ENCODE measurements around the gene NR1H4.
"Not testable (repeated sequence)": the region's sequence is repeated elsewhere in the genome, so short reads cannot be mapped to it uniquely, and the experiment has no call there.

The NR1H4 gene

GRCh38 chr12:100473716-100474150, at the start of gene NR1H4:
TSS of gene NR1H4 (plus strand) at chr12:100473866. CDS start at chr12:100493324, 19,458 bp downstream.
- no peak for TF ChIP-seq CTCF (IDR thresholded peaks at IDR 0.05; ENCODE audit: low read depth, low read length)
- no peak within 1 kb of the TSS for H3K4me3 ChIP-seq (ENCODE audit: low read depth, low read length)

- no peak overlapping the region for H3K4me3 ChIP-seq (ENCODE audit: low read depth, low read length)
- no peak for TF ChIP-seq CTCF (IDR thresholded peaks at IDR 0.05; ENCODE audit: low read depth, low read length)
These were observed 47.5 kb upstream of the NR1H4 start for GRCh38 chr12:100426145-100426544.

- no peak for TF ChIP-seq CTCF (IDR thresholded peaks at IDR 0.05; ENCODE audit: low read depth, low read length)
- H3K4me3 ChIP-seq (ENCODE audit: low read depth, low read length): no peak overlapping the region
These were observed 46.6 kb upstream of the NR1H4 start for GRCh38 chr12:100427078-100427477.

- not testable (repeated sequence) for H3K4me3 ChIP-seq (ENCODE audit: low read depth, low read length)
These were observed 43.4 kb upstream of the NR1H4 start for GRCh38 chr12:100430251-100430650.

- TF ChIP-seq CTCF (IDR thresholded peaks at IDR 0.05; ENCODE audit: low read depth, low read length): no peak
- H3K4me3 ChIP-seq (ENCODE audit: low read depth, low read length): no peak overlapping the region
These were observed 40.0 kb upstream of the NR1H4 start for GRCh38 chr12:100433701-100434100.

- H3K4me3 ChIP-seq (ENCODE audit: low read depth, low read length): no peak overlapping the region
These were observed 39.5 kb upstream of the NR1H4 start for GRCh38 chr12:100434177-100434576.

GRCh38 chr12:100435957-100436356, 37.7 kb upstream of the NR1H4 start:
- H3K4me3 ChIP-seq (ENCODE audit: low read depth, low read length): no peak overlapping the region
- no peak for TF ChIP-seq CTCF (IDR thresholded peaks at IDR 0.05; ENCODE audit: low read depth, low read length)

More at GRCh38 chr12:100434177-100434576, 39.5 kb upstream of the NR1H4 start:
- TF ChIP-seq CTCF (IDR thresholded peaks at IDR 0.05; ENCODE audit: low read depth, low read length): no peak

Measured in WI38 (cell line).